A673 (cell line): ENCODE measurements around the gene CARD11. TPM values are rescaled to one million over a fixed set of nuclear protein-coding genes. Genes with fewer than 3 reads are reported as not detected.

Source experiments
- BruUV-seq: library from RNA; stranded (reverse); fragments of 400-500 nt; replicated peaks from 2 replicates; lab custom pipeline; 2021; lab: Mats Ljungman, UMichigan
- CTCF ChIA-PET: fragments of 300-600 bp; sonication (Branson Sonifier 250); formaldehyde crosslinking; loops from one replicate; lab custom pipeline; 2022; ENCODE audit warnings: antibody characterized with exemption; lab: Charles Lee
- POLR2A ChIA-PET: fragments of 300-600 bp; sonication (Branson Sonifier 250); formaldehyde crosslinking; loops from one replicate; lab custom pipeline; 2022; ENCODE audit warnings: antibody characterized with exemption; ENCODE audit not compliant: low non-redundant PET; lab: Charles Lee
- DNase-seq: peaks from one replicate; pipeline ENCODE4 v3.0.0-alpha.2; 2015; ENCODE audit warnings: low spot score
- H3K27ac ChIP-seq: fragments of 200-600 bp; sonication (generic); 2 replicates; pipeline ENCODE4 v1.5.1; 2016; ENCODE audit warnings: mixed run types, low read depth, mild to moderate bottlenecking, mixed read lengths, antibody characterized with exemption, low read length; ENCODE audit not compliant: poor library complexity, severe bottlenecking
- H3K27me3 ChIP-seq: fragments of 200-600 bp; sonication (generic); replicated peaks from 2 replicates; pipeline ENCODE4 v1.6.1; 2017; ENCODE audit warnings: mixed run types, low read depth, mild to moderate bottlenecking, mixed read lengths, antibody characterized with exemption, low read length; ENCODE audit not compliant: insufficient read depth, poor library complexity
- H3K36me3 ChIP-seq: fragments of 200-600 bp; sonication (generic); 2 replicates; pipeline ENCODE4 v1.6.1; 2016; ENCODE audit warnings: mixed run types, mild to moderate bottlenecking, mixed read lengths, antibody characterized with exemption, low read length; ENCODE audit not compliant: insufficient read depth, poor library complexity, severe bottlenecking
- H3K4me1 ChIP-seq: fragments of 200-600 bp; sonication (generic); 2 replicates; pipeline ENCODE4 v1.6.1; 2017; ENCODE audit warnings: mixed run types, mild to moderate bottlenecking, mixed read lengths, antibody characterized with exemption, low read length; ENCODE audit not compliant: insufficient read depth, poor library complexity, severe bottlenecking
- H3K4me3 ChIP-seq: fragments of 200-600 bp; sonication (generic); 2 replicates; pipeline ENCODE4 v1.5.1; 2016; ENCODE audit warnings: low read depth, mixed run types, mild to moderate bottlenecking, mixed read lengths, low read length; ENCODE audit not compliant: poor library complexity, severe bottlenecking
- H3K9me3 ChIP-seq: fragments of 200-600 bp; sonication (generic); 2 replicates; pipeline ENCODE4 v1.6.1; 2016; ENCODE audit warnings: mixed run types, low read depth, mild to moderate bottlenecking, mixed read lengths, antibody characterized with exemption, low read length; ENCODE audit not compliant: poor library complexity, severe bottlenecking
- EZH2 ChIP-seq: fragments of 200-600 bp; sonication (generic); IDR thresholded peaks from 2 replicates; pipeline ENCODE4 v1.6.1; 2017; ENCODE audit warnings: borderline replicate concordance, low read depth, mild to moderate bottlenecking, mixed read lengths, antibody characterized with exemption, low read length; ENCODE audit not compliant: poor library complexity, severe bottlenecking
- intact Hi-C: fragments of 100-400 bp; cut with micrococcal nuclease; formaldehyde crosslinking; loops from one replicate; pipeline ENCODE4 v1.10.0; 2022; ENCODE audit not compliant: unreplicated experiment
- total RNA-seq: library from RNA; stranded (reverse); gene quantifications from 2 replicates; pipeline ENCODE4 v1.2.3, GENCODE V29; 2021
- TF ChIP-seq, protein P1 (sequence below): fragments of 300-800, 200-600 bp; sonication (generic); conservative IDR thresholded peaks from 2 replicates; pipeline ENCODE4 v1.5.1; 2017; ENCODE audit warnings: low read depth, mild to moderate bottlenecking, antibody characterized with exemption, low read length, moderate library complexity, mixed read lengths

CARD11 gene
- total RNA-seq, 1 experiment from 2014 or later: 1.8 TPM

GRCh38 chr7:2911466-2911865, 132.2 kb downstream of the CARD11 start:
- H3K4me3 ChIP-seq: no peak overlapping the region
- H3K27ac ChIP-seq: no peak overlapping the region
- ChIA-PET POLR2A (no interaction called here), CTCF (no interaction called here)
- no TSS peak for BruUV-seq
- intact Hi-C loops: no loop called here
- H3K9me3 ChIP-seq: no peaks in the 10 kb centered on the region
- no peaks in the 10 kb centered on the region for H3K36me3 ChIP-seq
- H3K27me3 ChIP-seq: peaks cover 3% of the 10 kb centered on the region
- TF ChIP-seq EZH2: no peak
- TF ChIP-seq, protein P1, sequence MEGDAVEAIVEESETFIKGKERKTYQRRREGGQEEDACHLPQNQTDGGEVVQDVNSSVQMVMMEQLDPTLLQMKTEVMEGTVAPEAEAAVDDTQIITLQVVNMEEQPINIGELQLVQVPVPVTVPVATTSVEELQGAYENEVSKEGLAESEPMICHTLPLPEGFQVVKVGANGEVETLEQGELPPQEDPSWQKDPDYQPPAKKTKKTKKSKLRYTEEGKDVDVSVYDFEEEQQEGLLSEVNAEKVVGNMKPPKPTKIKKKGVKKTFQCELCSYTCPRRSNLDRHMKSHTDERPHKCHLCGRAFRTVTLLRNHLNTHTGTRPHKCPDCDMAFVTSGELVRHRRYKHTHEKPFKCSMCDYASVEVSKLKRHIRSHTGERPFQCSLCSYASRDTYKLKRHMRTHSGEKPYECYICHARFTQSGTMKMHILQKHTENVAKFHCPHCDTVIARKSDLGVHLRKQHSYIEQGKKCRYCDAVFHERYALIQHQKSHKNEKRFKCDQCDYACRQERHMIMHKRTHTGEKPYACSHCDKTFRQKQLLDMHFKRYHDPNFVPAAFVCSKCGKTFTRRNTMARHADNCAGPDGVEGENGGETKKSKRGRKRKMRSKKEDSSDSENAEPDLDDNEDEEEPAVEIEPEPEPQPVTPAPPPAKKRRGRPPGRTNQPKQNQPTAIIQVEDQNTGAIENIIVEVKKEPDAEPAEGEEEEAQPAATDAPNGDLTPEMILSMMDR: no peak
- no peak for DNase-seq
- H3K4me1 ChIP-seq: no peaks in the 10 kb centered on the region

DNA sequence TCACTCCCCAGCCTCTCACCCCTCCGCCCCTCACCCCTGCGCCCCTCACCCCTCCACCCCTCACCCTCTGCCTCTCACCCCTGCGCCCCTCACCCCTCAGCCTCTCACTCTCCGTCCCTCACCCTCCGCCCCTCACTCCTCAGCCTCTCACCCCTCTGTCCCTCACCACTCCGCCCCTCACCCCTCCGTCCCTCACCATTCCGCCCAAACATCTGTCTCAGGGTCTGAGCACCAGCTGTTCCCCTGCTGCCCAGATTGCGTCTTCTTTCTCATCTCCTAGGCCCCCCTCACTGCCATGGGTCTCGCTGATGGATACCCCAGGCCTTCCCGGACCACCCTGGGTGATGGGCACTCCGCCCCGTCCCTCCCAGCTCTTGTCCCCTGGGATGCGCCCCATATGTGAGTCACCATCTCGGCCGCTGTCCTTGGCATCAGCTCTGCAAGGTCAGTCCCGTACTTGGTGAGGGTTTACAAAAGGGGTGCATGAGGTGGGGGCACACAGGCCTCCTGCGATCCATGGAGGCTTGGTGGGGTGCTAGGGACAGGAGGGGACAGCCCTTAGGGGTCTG, 134.1 kb downstream of the CARD11 start:
- CTCF ChIA-PET: no interaction called here

DNA sequence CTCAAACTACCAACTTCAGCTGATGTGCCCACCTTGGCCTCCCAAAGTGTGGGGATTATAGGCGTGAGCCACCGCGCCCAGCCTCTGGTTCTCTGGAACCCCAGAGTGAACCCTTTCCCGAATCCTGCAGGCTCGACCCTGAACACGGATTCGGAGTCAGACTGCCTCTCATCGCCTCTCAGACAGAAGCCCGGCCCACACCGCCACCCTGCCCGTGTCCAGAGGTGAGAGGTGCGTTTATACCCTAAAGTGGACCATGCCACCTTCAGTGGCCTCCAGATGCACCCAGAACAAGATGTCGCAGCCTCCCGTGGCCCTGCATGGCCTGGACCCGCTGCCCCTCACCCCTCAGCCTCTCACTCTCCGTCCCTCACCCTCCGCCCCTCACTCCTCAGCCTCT, 134.6 kb downstream of the CARD11 start:
- DNase-seq: no peak
- Histone ChIP-seq H3K9me3 (no peaks in the 10 kb centered on the region), H3K27me3 (no peaks in the 10 kb centered on the region), H3K27ac (no peak overlapping the region), H3K36me3 (no peaks in the 10 kb centered on the region), H3K4me3 (no peak overlapping the region), H3K4me1 (no peaks in the 10 kb centered on the region)
- ChIA-PET POLR2A (no interaction called here), CTCF (interaction anchor here (0.7 kb wide), 1 partner anchor 1225 kb away, joined by 4 read pairs; no protein-coding TSS in a partner anchor)
- BruUV-seq: no TSS peak
- TF ChIP-seq, protein P1: no peak
- no peak for TF ChIP-seq EZH2
- intact Hi-C loops: no loop called here

More for the DNA sequence above, 134.1 kb downstream of the CARD11 start:
- no peak for DNase-seq
- Histone ChIP-seq H3K27me3 (no peaks in the 10 kb centered on the region), H3K4me3 (no peak overlapping the region), H3K27ac (no peak overlapping the region), H3K36me3 (no peaks in the 10 kb centered on the region), H3K9me3 (no peaks in the 10 kb centered on the region), H3K4me1 (no peaks in the 10 kb centered on the region)
- POLR2A ChIA-PET: no interaction called here
- BruUV-seq: no TSS peak
- TF ChIP-seq, protein P1: no peak
- no peak for TF ChIP-seq EZH2
- intact Hi-C loops: no loop called here
